Mesothelial cell of epicardium (in vitro differentiated cells): ENCODE measurements around the gene TRMT11. TPM values are rescaled to one million over a fixed set of nuclear protein-coding genes. Genes with fewer than 3 reads are reported as not detected.
"Not testable (repeated sequence)": the region's sequence is repeated elsewhere in the genome, so short reads cannot be mapped to it uniquely, and the experiment has no call there.

Experiments
- DNase-seq, 2 experiments: peaks; one replicate each; pipeline ENCODE4 v3.0.0; 2021; ENCODE audit warnings: low spot score in 2 of 2; ENCODE audit not compliant: unreplicated experiment in 2 of 2
- H3K27ac Mint-ChIP-seq: 2 replicates; pipeline ENCODE4 v1.8.0; 2021; ENCODE audit warnings: mixed read lengths
- H3K27me3 Mint-ChIP-seq: 2 replicates; pipeline ENCODE4 v1.8.0; 2021; ENCODE audit warnings: low read depth, mixed read lengths
- H3K36me3 Mint-ChIP-seq: 2 replicates; pipeline ENCODE4 v1.8.0; 2021; ENCODE audit warnings: mixed read lengths
- H3K4me1 Mint-ChIP-seq: 2 replicates; pipeline ENCODE4 v1.8.0; 2021; ENCODE audit warnings: mixed read lengths
- H3K4me3 Mint-ChIP-seq: 2 replicates; pipeline ENCODE4 v1.8.0; 2021; ENCODE audit warnings: mild to moderate bottlenecking, moderate library complexity, mixed read lengths
- H3K9me3 Mint-ChIP-seq: 2 replicates; pipeline ENCODE4 v1.8.0; 2021; ENCODE audit warnings: mixed read lengths
- total RNA-seq: library from RNA; stranded (reverse); gene quantifications from 3 replicates; pipeline ENCODE4 v1.2.1, GENCODE V29; 2021
- TF ChIP-seq, protein P1 (sequence below): fragments of 200-600 bp; sonication (generic); IDR thresholded peaks from one replicate; pipeline ENCODE4 v1.5.0; 2021; ENCODE audit warnings: antibody characterized with exemption; ENCODE audit not compliant: unreplicated experiment

Gene TRMT11
- total RNA-seq, 1 donor from 2014 or later = 31.8 TPM

DNA sequence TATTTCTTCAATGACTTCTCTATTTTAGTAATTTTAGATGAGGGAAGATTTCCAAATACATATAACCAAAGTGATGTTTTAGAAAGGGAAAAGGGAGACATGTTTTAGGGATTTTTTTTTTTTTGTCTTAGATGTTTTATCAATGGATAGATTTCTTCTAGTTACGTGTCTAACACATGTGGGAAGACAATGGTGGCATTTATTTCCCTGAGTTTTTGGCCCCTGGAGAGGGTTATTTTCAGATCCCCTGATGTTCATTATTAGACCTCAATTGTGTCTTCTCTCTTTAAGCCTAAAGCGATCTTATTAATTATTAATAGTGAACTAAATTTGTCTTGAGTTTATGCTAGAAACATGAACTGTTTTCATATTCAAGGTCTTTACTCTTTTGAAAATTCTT lies 30.3 kb downstream of the TRMT11 start:
- Mint-ChIP-seq H3K27ac (no peak overlapping the region), H3K4me3 (no peak overlapping the region), H3K4me1 (no peaks in the 10 kb centered on the region), H3K9me3 (peaks cover 10% of the 10 kb centered on the region), H3K36me3 (peaks cover 52% of the 10 kb centered on the region), H3K27me3 (no peaks in the 10 kb centered on the region)
- TF ChIP-seq, protein P1, sequence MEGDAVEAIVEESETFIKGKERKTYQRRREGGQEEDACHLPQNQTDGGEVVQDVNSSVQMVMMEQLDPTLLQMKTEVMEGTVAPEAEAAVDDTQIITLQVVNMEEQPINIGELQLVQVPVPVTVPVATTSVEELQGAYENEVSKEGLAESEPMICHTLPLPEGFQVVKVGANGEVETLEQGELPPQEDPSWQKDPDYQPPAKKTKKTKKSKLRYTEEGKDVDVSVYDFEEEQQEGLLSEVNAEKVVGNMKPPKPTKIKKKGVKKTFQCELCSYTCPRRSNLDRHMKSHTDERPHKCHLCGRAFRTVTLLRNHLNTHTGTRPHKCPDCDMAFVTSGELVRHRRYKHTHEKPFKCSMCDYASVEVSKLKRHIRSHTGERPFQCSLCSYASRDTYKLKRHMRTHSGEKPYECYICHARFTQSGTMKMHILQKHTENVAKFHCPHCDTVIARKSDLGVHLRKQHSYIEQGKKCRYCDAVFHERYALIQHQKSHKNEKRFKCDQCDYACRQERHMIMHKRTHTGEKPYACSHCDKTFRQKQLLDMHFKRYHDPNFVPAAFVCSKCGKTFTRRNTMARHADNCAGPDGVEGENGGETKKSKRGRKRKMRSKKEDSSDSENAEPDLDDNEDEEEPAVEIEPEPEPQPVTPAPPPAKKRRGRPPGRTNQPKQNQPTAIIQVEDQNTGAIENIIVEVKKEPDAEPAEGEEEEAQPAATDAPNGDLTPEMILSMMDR = no peak
- no peak for DNase-seq

DNA sequence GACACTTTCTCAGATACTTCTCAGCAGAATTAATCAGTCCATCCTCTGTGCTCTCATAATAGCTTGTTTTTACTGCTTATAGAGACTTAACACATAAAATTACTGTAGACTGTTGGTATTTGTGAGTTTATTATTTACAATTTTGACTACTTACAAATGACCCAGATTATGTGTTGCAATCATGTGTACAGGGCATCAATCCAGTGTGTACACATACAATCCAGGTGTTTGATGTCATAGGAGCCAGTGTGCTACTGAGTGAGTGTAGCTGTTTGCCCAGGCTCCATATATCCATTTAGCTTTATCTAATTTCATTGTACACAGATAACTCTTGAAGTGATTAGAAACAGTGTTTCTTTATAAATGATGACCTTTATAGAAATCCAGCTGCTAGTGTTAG lies 31.3 kb downstream of the TRMT11 start:
- Mint-ChIP-seq H3K4me1 (no peaks in the 10 kb centered on the region), H3K36me3 (peaks cover 51% of the 10 kb centered on the region), H3K9me3 (peaks cover 10% of the 10 kb centered on the region), H3K4me3 (no peak overlapping the region), H3K27ac (no peak overlapping the region), H3K27me3 (no peaks in the 10 kb centered on the region)
- TF ChIP-seq, protein P1 = no peak
- no peak for DNase-seq

DNA sequence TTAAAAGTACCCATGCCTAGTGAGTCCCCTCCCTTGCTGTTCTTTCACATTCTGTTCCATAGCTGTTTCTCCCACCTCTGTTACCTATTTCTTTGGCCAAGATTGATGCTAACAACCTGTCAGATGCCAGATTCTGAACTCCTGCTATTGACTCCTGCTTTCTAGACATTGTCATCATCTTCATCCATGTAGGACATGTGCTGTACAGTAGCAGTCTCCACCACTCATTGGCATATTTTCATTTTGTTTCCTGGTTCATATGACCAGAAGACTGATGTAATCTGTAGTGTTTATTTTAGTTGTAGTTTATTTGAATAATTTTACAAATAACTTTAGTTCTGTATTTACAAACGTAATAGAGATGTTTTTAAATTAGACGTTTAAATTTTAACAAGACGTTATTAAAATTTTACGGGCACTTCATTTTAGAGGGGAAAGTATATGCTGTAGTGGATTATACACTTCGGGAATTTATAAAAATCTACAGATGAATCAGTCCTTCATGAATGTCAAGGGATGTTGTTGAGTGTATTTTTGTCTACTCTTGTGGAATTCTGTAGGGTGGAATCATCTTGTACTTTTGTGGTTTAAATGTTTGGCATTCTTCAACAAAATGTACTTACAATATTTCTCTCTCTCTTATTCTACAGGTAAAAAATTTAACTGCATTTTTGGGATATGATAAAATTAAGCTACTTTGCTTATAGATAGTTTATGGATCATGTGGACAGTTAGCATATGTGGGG lies 34.1 kb downstream of the TRMT11 start:
- no peak for DNase-seq
- Mint-ChIP-seq H3K36me3 (peaks cover 57% of the 10 kb centered on the region), H3K9me3 (peaks cover 10% of the 10 kb centered on the region), H3K27ac (no peak overlapping the region), H3K4me3 (no peak overlapping the region), H3K27me3 (no peaks in the 10 kb centered on the region), H3K4me1 (no peaks in the 10 kb centered on the region)
- TF ChIP-seq, protein P1 = no peak

DNA sequence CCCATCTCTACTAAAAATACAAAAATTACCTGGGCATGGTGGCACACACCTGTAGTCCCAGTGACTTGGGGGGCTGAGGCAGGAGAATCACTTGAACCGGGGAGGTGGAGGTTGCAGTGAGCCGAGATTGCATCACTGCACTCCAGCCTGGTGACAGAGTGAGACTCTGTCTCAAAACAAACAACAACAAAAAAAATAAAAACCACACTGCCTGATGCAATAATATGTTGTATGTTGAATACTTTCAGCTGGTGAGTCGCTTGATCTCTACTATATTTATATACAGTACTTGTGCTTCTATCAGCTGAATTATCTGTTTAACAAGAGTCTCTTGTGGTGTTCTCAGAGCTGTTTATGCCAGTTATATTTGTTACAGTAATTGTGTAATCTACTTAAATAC lies 37.1 kb downstream of the TRMT11 start:
- DNase-seq, H3K27ac Mint-ChIP-seq, H3K27me3 Mint-ChIP-seq, H3K4me1 Mint-ChIP-seq, H3K4me3 Mint-ChIP-seq: not testable (repeated sequence)
- H3K9me3 Mint-ChIP-seq = peaks cover 10% of the 10 kb centered on the region
- H3K36me3 Mint-ChIP-seq = peaks cover 56% of the 10 kb centered on the region

DNA sequence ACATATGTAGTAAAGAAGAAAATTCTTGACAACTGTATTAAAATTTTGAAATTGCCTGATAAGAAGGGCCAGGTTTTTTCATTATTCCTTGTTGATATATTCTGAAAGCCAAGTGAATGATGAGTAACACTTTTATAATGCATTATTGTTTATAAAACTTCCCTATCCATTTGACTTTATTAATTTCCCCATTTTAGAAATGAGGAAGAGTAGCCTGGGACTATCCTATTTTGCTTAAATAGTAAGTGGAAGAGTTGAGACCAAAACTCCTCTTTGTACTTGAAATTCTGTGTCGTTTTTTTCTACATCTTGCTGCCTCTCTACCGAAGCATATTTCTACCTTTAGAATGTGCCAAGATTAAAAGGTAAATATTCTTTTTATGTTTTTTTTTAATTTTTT lies 39.7 kb downstream of the TRMT11 start:
- no peaks in the 10 kb centered on the region for H3K4me1 Mint-ChIP-seq
- H3K27ac Mint-ChIP-seq = no peak overlapping the region

DNA sequence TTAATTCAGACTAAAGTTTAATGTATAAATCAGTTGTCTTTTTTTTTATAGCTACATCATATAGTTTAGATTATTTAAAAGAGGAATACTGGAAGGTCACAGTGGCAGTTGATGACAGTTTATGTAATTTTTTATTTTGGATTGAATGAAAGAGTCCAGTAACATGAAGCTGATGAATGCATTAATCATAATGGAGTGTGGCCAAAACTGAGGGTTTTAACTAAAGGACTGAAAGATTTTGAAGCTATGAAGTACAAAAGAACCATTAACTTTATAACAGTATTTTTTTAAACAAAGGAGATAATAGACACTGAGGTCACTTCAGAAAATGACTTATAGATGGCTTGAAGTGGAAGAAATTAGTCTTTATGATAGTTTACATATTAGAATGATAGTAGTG lies 41.3 kb downstream of the TRMT11 start:
- H3K27me3 Mint-ChIP-seq = no peaks in the 10 kb centered on the region
- TF ChIP-seq, protein P1 = no peak
- H3K27ac Mint-ChIP-seq = no peak overlapping the region
- H3K4me3 Mint-ChIP-seq = no peak overlapping the region
- peaks cover 28% of the 10 kb centered on the region for H3K36me3 Mint-ChIP-seq
- no peak for DNase-seq
- H3K9me3 Mint-ChIP-seq = no peaks in the 10 kb centered on the region
- H3K4me1 Mint-ChIP-seq = no peaks in the 10 kb centered on the region

More for the DNA sequence above, 39.7 kb downstream of the TRMT11 start:
- peaks cover 2% of the 10 kb centered on the region for H3K9me3 Mint-ChIP-seq
- H3K36me3 Mint-ChIP-seq = peaks cover 41% of the 10 kb centered on the region
- no peak overlapping the region for H3K4me3 Mint-ChIP-seq
- DNase-seq = no peak
- H3K27me3 Mint-ChIP-seq = no peaks in the 10 kb centered on the region
- TF ChIP-seq, protein P1 = no peak
